K562 (cell line): ENCODE measurements around the gene CSTPP1. TPM values are rescaled to one million over a fixed set of nuclear protein-coding genes. Genes with fewer than 3 reads are reported as not detected.

Source experiments
- ATAC-seq: fragments of 200-7000 bp; cut with Tn5 transposase; 3 replicates; pipeline ENCODE4 v1.9.1; 2020; ENCODE audit warnings: moderate library complexity
- BruUV-seq: library from RNA; stranded (reverse); fragments of 400-500 nt; replicated peaks from 2 replicates; lab custom pipeline; 2021; lab: Mats Ljungman, UMichigan
- CTCF ChIA-PET: fragments of 300-600 bp; formaldehyde crosslinking; extraction: SDS; loops from one replicate; lab custom pipeline; 2021; ENCODE audit warnings: low intra/inter-chr PET ratio; lab: Yijun Ruan, JAX
- POLR2A ChIA-PET: fragments of 300-600, 350-650 bp; sonication (Branson Sonifier 250); formaldehyde crosslinking; extraction: SDS; loops from one replicate; lab custom pipeline; 2021; ENCODE audit warnings: antibody characterized with exemption, inconsistent platforms; lab: Yijun Ruan, JAX
- DNase-seq, 4 experiments: peaks; one replicate each; pipeline versions ENCODE4 v3.0.0 to v3.0.0-alpha.2; 2011 to 2018; ENCODE audit warnings: low spot score in 3 of 4, mixed read lengths in 3 of 4; ENCODE audit errors: extremely low read depth in 1 of 4
- FAIRE-seq: peaks from 2 replicates; lab custom pipeline; 2011; peaks lifted over from hg19 to GRCh38; lab: Jason Lieb, UNC
- H2AFZ ChIP-seq: 2 replicates; pipeline ENCODE4 v1.6.0; 2011; ENCODE audit warnings: low read depth, low read length, control low read depth, inconsistent platforms
- H3K27ac ChIP-seq: fragments of 200-600 bp; 3 replicates; pipeline ENCODE4 v1.8.0; 2011; ENCODE audit warnings: low read depth, mild to moderate bottlenecking, control low read depth, inconsistent platforms, low read length, moderate library complexity, mixed read lengths; ENCODE audit errors: extremely low read depth
- H3K27me3 ChIP-seq, 2 experiments: fragments of 300-600 bp in 1 of 2; 2 replicates in 1 of 2; 3 replicates in 1 of 2; pipeline versions ENCODE4 v1.6.0 to v1.8.0; 2011; ENCODE audit warnings: inconsistent platforms in 2 of 2, low read length in 2 of 2, mild to moderate bottlenecking in 1 of 2, mixed read lengths in 1 of 2, moderate library complexity in 1 of 2; ENCODE audit not compliant: control insufficient read depth in 2 of 2, insufficient read depth in 2 of 2
- H3K36me3 ChIP-seq: fragments of 300-600 bp; 3 replicates; pipeline ENCODE4 v1.8.0; 2011; ENCODE audit warnings: mild to moderate bottlenecking, low read length, inconsistent platforms; ENCODE audit not compliant: control insufficient read depth, insufficient read depth
- H3K4me1 ChIP-seq, 2 experiments: fragments of 200-600 bp in 1 of 2; replicated peaks in 1 of 2; 2 replicates in 1 of 2; 3 replicates in 1 of 2; pipeline versions ENCODE4 v1.5.1 to v1.8.0; 2011; ENCODE audit warnings: inconsistent platforms in 2 of 2, low read length in 2 of 2, mild to moderate bottlenecking in 1 of 2, mixed read lengths in 1 of 2, moderate library complexity in 1 of 2; ENCODE audit not compliant: control insufficient read depth in 2 of 2, insufficient read depth in 2 of 2
- H3K4me2 ChIP-seq: 2 replicates; pipeline ENCODE4 v1.6.1; 2011; ENCODE audit warnings: low read length, control low read depth, inconsistent platforms, mixed read lengths; ENCODE audit not compliant: insufficient read depth
- H3K4me3 ChIP-seq: fragments of 200-600 bp; sonication (generic), shearing (Covaris generic); 2 replicates; pipeline ENCODE4 v1.5.1; 2016; ENCODE audit warnings: control low read depth, inconsistent platforms
- H3K79me2 ChIP-seq: fragments of 200-600 bp; 3 replicates; pipeline ENCODE4 v1.8.0; 2011; ENCODE audit warnings: low read length, inconsistent platforms; ENCODE audit not compliant: control insufficient read depth, insufficient read depth
- H3K9ac ChIP-seq, 2 experiments: 2 replicates each; pipeline versions ENCODE4 v1.6.0 to v1.6.1; 2011; ENCODE audit warnings: low read depth in 2 of 2, low read length in 2 of 2, control low read depth in 1 of 2, inconsistent platforms in 1 of 2, mild to moderate bottlenecking in 1 of 2, mixed read lengths in 1 of 2; ENCODE audit not compliant: insufficient read depth in 1 of 2
- H3K9me1 ChIP-seq: one replicate; pipeline ENCODE4 v1.6.0; 2011; ENCODE audit warnings: inconsistent platforms, mild to moderate bottlenecking, low read length, moderate library complexity; ENCODE audit not compliant: control insufficient read depth, insufficient read depth
- H3K9me3 ChIP-seq: replicated peaks from 2 replicates; pipeline ENCODE4 v1.5.1; 2011; ENCODE audit warnings: low read depth, low read length, inconsistent platforms; ENCODE audit not compliant: control insufficient read depth, insufficient read depth
- H4K20me1 ChIP-seq: replicated peaks from 2 replicates; pipeline ENCODE4 v1.6.1; 2011; ENCODE audit warnings: low read length, inconsistent platforms, mixed read lengths; ENCODE audit not compliant: control insufficient read depth, insufficient read depth
- CHD2 ChIP-seq: IDR thresholded peaks from 2 replicates; pipeline ENCODE4 v1.6.1; 2011; ENCODE audit warnings: low read depth, low read length
- CREB3L1 ChIP-seq: fragments of 450-650 bp; IDR thresholded peaks from 2 replicates; pipeline ENCODE4 v1.6.1; 2014; ENCODE audit warnings: low read depth, mild to moderate bottlenecking, moderate library complexity, borderline replicate concordance
- EZH2 ChIP-seq: IDR thresholded peaks from 2 replicates; pipeline ENCODE4 v1.6.1; 2012; ENCODE audit warnings: low read depth, mild to moderate bottlenecking, inconsistent platforms, low read length, borderline replicate concordance
- JUND ChIP-seq, 2 experiments: IDR thresholded peaks; 2 replicates in 1 of 2; 3 replicates in 1 of 2; pipeline ENCODE4 v1.6.1; 2011; ENCODE audit warnings: borderline replicate concordance in 2 of 2, low read depth in 2 of 2, low read length in 2 of 2, improper control_type of control experiment in 1 of 2, missing biosample characterization in 1 of 2, missing genetic modification characterization in 1 of 2, missing genetic modification reagents in 1 of 2
- NRF1 ChIP-seq, 2 experiments: fragments of 450-650 bp; IDR thresholded peaks in 1 of 2; conservative IDR thresholded peaks in 1 of 2; 2 replicates each; pipeline ENCODE4 v1.6.1; 2014; ENCODE audit warnings: mild to moderate bottlenecking in 2 of 2
- RFX5 ChIP-seq: IDR thresholded peaks from 2 replicates; pipeline ENCODE4 v1.6.1; 2011; ENCODE audit warnings: low read depth, mild to moderate bottlenecking, improper control_type of control experiment, low read length
- RNF219 ChIP-seq: fragments of 250-450 bp; sonication (Bioruptor Pico); IDR thresholded peaks from 2 replicates; pipeline ENCODE4 v1.5.0; 2022; ENCODE audit warnings: mild to moderate bottlenecking
- SP1 ChIP-seq: sonication (generic); formaldehyde crosslinking; IDR thresholded peaks from 2 replicates; pipeline ENCODE4 v1.8.1; 2022; ENCODE audit warnings: mild to moderate bottlenecking, missing genetic modification reagents
- TEAD4 ChIP-seq, 2 experiments: sonication (generic) in 1 of 2; formaldehyde crosslinking in 1 of 2; IDR thresholded peaks; 2 replicates each; pipeline versions ENCODE4 v1.6.1 to v1.8.0; 2012 to 2022; ENCODE audit warnings: borderline replicate concordance in 1 of 2, inconsistent platforms in 1 of 2, low read length in 1 of 2, mild to moderate bottlenecking in 1 of 2, missing genetic modification reagents in 1 of 2
- TRIM25 ChIP-seq: fragments of 450-650 bp; IDR thresholded peaks from 2 replicates; pipeline ENCODE4 v1.7.0; 2016; ENCODE audit warnings: borderline replicate concordance
- ZNF143 ChIP-seq: sonication (generic); formaldehyde crosslinking; IDR thresholded peaks from 2 replicates; pipeline ENCODE4 v1.9.0; 2022; ENCODE audit warnings: mild to moderate bottlenecking, missing genetic modification reagents
- ZNF280A ChIP-seq: fragments of 450-650 bp; IDR thresholded peaks from 2 replicates; pipeline ENCODE4 v1.6.1; 2018; ENCODE audit warnings: mild to moderate bottlenecking, low read depth; ENCODE audit not compliant: partially characterized antibody
- ZNF316 ChIP-seq: fragments of 450-650 bp; IDR thresholded peaks from 2 replicates; pipeline ENCODE4 v1.6.1; 2016
- ZNF717 ChIP-seq: fragments of 250-450 bp; sonication (Bioruptor Pico); IDR thresholded peaks from 2 replicates; pipeline ENCODE4 v1.5.0; 2021
- WGBS: fragments of 100-300 bp; shearing (Covaris generic); methylation state at CpG from one replicate; pipeline ENCODE4 v1.1.6; 2016; ENCODE audit warnings: low coverage, mixed read lengths; ENCODE audit not compliant: insufficient coverage; ENCODE audit errors: missing lambda C conversion rate; 5-methylcytosine and 5-hydroxymethylcytosine counted together
- in situ Hi-C: fragments of 300-500 bp; cut with MboI; formaldehyde crosslinking; loops from 4 replicates; pipeline ENCODE4 v1.15.0; 2018; ENCODE audit warnings: inconsistent platforms, mixed read lengths
- intact Hi-C: fragments of 100-400 bp; cut with micrococcal nuclease; formaldehyde crosslinking; loops from 2 replicates; pipeline ENCODE4 v1.14.2; 2022
- polyA plus RNA-seq, 8 experiments: library from polyadenylated mRNA; depleted of rRNA in 4 of 8; stranded (reverse) in 5 of 8; unstranded in 3 of 8; fragments of >200 nt; fragmentation: Nextera tagmentation in 2 of 8; fragmentation: Illumina TruSeq in 1 of 8; extraction: Ambion mirVana in 2 of 8; extraction: Trizol in 1 of 8; gene quantifications; 2 replicates each; pipeline versions ENCODE4 v1.2.1 to v1.2.3, GENCODE V29; 2011 to 2014; ENCODE audit warnings: inconsistent platforms in 1 of 8, missing spikeins in 1 of 8
- total RNA-seq, 7 experiments: library from RNA; depleted of rRNA in 6 of 7; stranded (reverse); fragments of >200 nt in 6 of 7; fragmentation: Illumina TruSeq in 2 of 7; extraction: Trizol in 2 of 7; gene quantifications; 2 replicates each; pipeline versions ENCODE4 v1.2.1 to v1.2.3, GENCODE V29; 2011 to 2021; ENCODE audit warnings: low replicate concordance in 1 of 7

CSTPP1 gene
- total and polyA plus RNA-seq, 9 of the 15 experiments (the other 6 are each of a cell fraction or from before 2014, with no cell fraction given), result 6.5 to 17.8 (median 9.2) TPM

- TF ChIP-seq RNF219 (CRISPR knock-in tag), result no peak
- peak; percentile 38; the same call in 1 of the 2 replicates for TF ChIP-seq JUND (IDR thresholded peaks at IDR 0.05; ENCODE audit: borderline replicate concordance, low read depth, low read length)
- no peak for TF ChIP-seq JUND (tag; IDR thresholded peaks at IDR 0.05; ENCODE audit: borderline replicate concordance, low read depth, low read length)
- no peak for TF ChIP-seq TEAD4 (IDR thresholded peaks at IDR 0.05; ENCODE audit: low read length)
- TF ChIP-seq TEAD4 (CRISPR knock-in tag; IDR thresholded peaks at IDR 0.05; ENCODE audit: borderline replicate concordance), result no peak
- TF ChIP-seq ZNF717, result no peak
- no peak for TF ChIP-seq CHD2
These were observed 151.2 kb downstream of the CSTPP1 start (continued) for GRCh38 chr11:47087801-47088200.

GRCh38 chr11:47093541-47093940, 157.0 kb downstream of the CSTPP1 start:
- Histone ChIP-seq H3K9me3 (no peaks in the 10 kb centered on the region), H3K27me3 (no peaks in the 10 kb centered on the region), H3K9ac (no peak overlapping the region), H3K4me1 (no peaks in the 10 kb centered on the region), H3K9me1 (no peaks in the 10 kb centered on the region), H2AFZ (no peak overlapping the region), H3K4me2 (no peak overlapping the region), H3K79me2 (no peaks in the 10 kb centered on the region), H4K20me1 (no peaks in the 10 kb centered on the region; the same call in 1 of the 2 replicates), H3K4me3 (no peak overlapping the region), H3K36me3 (no peaks in the 10 kb centered on the region), H3K27ac (no peak overlapping the region)
- FAIRE-seq (no peak), ATAC-seq (no peak), DNase-seq (no peak)
- intact Hi-C loops, result no loop called here
- 10% methylated on average over 2 of the region's 2 CpGs for WGBS
- CTCF ChIA-PET, result no interaction called here
- in situ Hi-C loops, result no loop called here
- BruUV-seq, result no TSS peak
- POLR2A ChIA-PET, result interaction anchor here (0.7 to 1.6 kb wide), 4 partner anchors 10 to 443 kb away, joined by 3 to 4 read pairs (median 3); no protein-coding TSS in a partner anchor
- TF ChIP-seq ZNF316 (no peak), NRF1 (conservative IDR thresholded peaks at IDR 0.05 in 1 of 2, IDR thresholded peaks at IDR 0.05 in 1 of 2) (no peak), EZH2 (no peak), ZNF280A (no peak), CREB3L1 (no peak), RFX5 (no peak), ZNF143 (CRISPR knock-in tag) (no peak), SP1 (CRISPR knock-in tag) (no peak), TRIM25 (no peak)
